NCI-H1105 (cell line): Measurements from ENCODE around the gene H3-3A.
A peak's percentile ranks its signal among the peaks of the same experiment; 100 is the strongest.

Experiments used
- DNase-seq: peaks from one replicate; lab custom pipeline; 2025; lab: John Stamatoyannopoulos, UW

The H3-3A gene

GRCh38 chr1:226062558-226063223 lies at the start of gene H3-3A:
Gene H3-3A (plus strand): TSS chr1:226062716. CDS start chr1:226064352, 1,636 bp downstream.
- peak; percentile 87 for DNase-seq

GRCh38 chr1:226017070-226017469 lies 45.4 kb upstream of the H3-3A start:
- DNase-seq: no peak

GRCh38 chr1:226019572-226019971 lies 42.9 kb upstream of the H3-3A start:
- peak; percentile 62 for DNase-seq

- DNase-seq: no peak
These were observed 41.1 kb upstream of the H3-3A start for GRCh38 chr1:226021401-226021800.

DNA sequence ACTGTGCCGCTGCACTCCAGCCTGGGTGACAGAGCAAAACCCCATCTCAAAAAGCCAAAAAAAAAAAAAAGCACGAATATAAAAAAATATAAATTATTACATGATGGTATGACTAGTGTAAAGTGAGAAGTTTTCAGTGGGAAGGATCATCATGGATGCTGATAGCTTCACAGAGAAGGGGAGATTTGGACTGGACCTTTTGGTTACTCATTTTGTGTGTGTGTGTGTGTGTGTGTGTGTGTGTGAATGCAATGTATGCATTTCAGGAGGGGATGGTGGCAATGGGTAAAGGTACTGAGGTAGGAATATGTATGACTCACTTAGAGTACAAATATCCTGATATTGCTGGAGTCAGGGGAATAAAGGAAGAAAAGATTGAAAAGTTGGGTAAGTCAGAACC lies 40.7 kb upstream of the H3-3A start:
- DNase-seq: no peak

DNA sequence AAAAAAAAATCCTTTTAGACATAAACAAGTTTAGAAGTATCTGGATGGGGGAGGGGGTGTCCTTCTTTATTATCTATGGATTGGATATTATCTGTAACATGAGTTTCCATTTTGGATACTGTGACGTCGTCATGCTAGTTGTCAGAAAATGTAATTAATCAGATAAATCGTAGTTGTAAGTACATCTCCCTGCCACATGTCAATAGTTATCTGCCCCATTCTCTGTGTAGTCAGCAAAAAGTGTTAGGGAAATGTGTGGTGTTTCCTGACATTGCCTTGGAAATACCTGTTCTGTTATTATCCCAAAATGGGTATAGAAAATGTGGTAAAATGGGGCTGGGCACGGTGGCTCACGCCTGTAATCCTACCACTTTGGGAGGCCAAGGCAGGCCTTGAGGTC lies 38.8 kb upstream of the H3-3A start:
- DNase-seq: no peak

- no peak for DNase-seq
These were observed 35.7 kb upstream of the H3-3A start for GRCh38 chr1:226026833-226027232.

DNA sequence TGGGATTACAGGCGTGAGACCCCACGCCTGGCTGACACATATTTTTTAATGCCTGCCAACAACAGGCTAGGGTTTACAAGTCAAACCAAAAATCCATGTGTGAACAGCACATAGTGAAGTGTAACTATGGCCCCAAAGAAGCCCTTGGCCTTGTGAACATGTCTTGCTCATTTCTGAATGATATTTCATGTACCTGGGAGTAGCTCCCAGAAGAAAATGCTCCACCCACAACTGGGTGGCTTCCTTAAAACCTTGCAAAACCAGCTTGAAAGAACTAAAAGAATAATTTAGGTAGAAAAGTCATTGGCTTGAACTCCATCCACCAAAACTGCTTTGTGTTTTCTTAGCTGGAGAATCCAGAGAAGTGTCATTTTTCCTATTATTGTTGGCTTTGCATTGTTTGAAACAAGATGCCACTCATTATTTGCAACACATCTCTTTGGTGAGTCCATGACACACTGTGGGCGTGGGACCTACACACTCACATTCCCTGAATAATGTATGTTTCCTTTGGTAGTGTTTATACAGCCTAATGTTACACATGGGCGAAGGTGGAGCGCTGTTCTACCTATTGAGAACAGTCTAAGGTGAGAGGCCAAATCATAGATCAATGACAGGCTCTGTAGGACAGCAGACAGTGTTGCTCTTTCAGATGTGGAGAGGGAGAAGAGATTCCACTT lies 34.8 kb upstream of the H3-3A start:
- no peak for DNase-seq

- DNase-seq: no peak
These were observed 33.4 kb upstream of the H3-3A start for GRCh38 chr1:226029093-226029496.

DNA sequence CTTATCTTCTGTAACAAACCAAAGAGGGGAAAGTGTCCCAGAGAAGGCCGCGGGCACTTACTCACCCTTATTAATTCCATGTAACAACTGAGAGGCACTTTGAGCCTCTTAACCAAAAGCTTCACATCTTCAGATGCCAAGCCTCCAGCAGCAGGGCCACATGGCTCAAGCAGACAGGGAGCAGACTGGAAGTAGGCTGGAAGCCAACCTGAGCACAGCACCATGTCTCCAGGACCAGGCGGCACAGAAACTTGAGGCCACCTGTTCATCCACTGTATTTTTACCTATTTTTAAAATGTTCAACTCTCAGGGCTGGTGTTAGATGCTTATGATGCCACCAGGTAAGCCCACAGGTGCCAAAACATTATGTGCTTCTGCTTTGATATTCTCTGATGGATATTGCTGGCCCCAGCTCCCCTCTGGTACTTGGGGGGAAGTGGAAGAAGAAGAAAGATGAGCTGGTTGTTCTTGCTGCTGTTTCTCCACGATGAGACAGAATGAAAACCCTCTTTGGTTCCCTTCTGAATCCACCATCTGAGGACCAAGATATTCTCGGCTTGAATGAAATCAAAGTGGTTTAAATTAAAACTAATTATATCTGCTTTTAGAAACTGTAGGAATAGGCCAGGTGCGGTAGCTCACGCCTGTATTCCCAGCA lies 32.8 kb upstream of the H3-3A start:
- no peak for DNase-seq

- no peak for DNase-seq
These were observed 28.9 kb upstream of the H3-3A start for GRCh38 chr1:226033582-226033981.

- DNase-seq: no peak
These were observed 28.5 kb upstream of the H3-3A start for GRCh38 chr1:226033991-226034390.

DNA sequence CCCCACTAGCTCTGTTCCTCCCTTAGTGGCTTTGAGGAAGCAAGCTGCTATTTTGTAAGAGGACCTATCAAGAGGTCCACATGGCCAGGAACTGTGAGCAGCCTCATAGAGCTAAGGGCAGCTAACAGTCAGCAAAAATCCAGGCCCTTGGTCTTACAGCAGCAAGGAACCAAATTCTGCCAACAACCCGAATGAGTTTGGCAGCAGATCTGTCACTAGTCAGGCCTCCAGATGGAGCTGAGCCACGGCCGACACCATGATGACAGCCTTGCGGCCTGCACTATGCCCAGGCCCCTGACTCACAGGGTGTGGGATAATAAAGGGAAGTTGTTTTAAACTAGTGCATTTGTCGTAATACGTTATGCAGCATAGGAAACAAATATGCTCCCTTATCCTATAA lies 28.0 kb upstream of the H3-3A start:
- DNase-seq: no peak

DNA sequence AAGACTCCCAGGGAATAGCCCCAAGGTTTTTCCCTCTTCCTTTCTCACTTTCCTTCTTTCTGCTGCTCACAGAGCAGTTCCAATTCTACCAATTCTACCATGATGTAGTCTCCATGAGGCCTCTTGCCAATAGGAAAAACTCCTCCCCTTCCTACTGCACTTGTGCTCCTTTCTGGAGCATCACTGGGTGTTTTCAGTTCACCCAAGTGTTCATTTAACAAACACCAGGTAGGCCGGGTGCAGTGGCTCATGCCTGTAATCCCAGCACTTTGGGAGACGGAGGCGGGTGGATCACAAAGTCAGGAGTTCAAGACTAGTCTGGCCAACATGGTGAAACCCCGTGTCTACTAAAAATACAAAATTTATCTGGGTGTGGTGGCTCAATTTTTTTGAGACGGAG lies 26.6 kb upstream of the H3-3A start:
- no peak for DNase-seq

GRCh38 chr1:226038661-226039060 lies 23.9 kb upstream of the H3-3A start:
- DNase-seq: no peak

- DNase-seq: no peak
These were observed 21.1 kb upstream of the H3-3A start for GRCh38 chr1:226041419-226041818.

DNA sequence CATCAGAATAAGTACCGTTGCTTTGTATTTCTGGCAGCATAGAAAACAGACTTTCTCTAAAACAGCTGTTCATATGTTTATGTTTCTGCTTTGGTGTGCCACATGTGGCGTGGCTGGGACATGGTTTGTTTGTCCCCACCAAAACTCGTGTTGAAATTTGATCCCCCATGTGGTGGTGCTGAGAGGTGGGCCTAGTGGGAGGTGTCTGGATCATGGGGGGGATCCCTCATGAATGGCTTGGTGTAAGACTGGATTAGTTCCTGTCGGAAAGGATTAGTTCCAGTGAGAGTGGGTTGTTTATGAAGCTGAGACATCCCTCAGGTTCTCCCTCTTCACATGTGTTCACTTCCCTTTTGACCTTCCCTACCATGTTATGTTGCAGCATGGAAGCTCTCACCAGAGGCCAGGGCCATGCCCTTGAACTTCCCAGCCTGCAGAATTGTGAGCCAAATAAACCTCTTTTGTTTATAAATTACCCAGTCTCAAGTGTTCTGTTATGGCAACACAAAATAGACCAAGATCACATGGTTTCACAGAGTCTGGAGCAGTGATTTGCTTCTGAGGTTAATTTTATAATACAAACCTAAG lies 17.9 kb upstream of the H3-3A start:
- no peak for DNase-seq

DNA sequence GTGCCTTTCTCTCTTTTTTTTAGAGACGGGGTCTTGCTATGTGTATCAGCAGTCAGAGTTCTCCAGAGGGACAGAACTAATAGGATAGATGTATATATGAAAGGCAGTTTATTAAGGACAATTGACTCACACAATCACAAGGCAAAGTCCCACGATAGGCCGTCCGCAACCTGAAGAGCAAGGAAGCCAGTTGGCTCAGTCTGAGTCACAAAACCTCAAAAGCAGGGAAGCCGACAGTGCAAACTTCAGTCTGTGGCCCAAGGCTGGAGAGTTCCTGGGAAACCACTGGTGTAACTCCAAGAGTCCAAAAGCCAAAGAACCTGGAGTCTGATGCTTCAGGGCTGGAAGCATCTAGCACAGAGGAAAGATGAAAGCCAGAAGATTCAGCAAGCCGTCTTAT lies 16.3 kb upstream of the H3-3A start:
- DNase-seq: no peak

- no peak for DNase-seq
These were observed 15.0 kb upstream of the H3-3A start for GRCh38 chr1:226047495-226047894.

- no peak for DNase-seq
These were observed 13.6 kb upstream of the H3-3A start for GRCh38 chr1:226048886-226049285.

DNA sequence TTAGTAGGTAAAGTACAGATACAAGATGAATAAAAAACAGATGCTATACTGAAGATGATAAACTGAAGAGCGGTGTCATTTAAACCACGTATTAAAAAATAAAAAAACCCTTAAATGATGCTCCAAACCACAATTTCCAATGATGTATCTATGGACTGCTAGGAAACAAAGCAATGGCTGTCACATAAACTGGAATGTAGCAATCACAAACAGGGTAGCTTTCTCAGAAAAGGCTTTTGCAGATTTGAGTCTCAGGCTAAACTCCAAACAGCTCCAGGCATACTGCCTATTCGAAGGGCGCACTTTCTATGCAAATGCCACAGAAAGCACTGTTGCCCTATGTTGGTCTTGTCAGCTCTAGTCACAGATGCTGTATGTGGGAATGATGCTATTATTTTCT lies 12.4 kb upstream of the H3-3A start:
- DNase-seq: no peak

- no peak for DNase-seq
These were observed 11.2 kb upstream of the H3-3A start for GRCh38 chr1:226051365-226051764.

DNA sequence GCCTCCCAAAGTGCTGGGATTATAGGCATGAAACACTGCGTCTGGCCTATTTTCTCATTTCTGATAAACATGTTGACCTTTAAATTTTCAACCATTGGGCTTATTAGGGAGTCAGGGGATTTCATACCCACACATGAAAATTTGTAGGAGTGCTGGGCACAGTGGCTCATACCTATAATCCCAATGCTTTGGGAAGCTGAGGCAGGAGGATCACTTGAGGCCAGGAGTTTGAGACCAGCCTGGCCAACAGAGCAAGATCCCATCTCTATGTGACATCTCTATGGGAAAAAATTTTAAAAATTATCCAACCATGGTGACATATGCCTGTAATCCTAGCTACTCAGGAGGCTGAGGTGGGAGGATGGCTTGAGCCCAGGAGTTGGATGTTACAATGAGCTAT lies 10.5 kb upstream of the H3-3A start:
- no peak for DNase-seq
